IMR-90 (cell line): Measurements from ENCODE around the gene PRADC1. TPM values are rescaled to one million over a fixed set of nuclear protein-coding genes. Genes with fewer than 3 reads are reported as not detected.

Experiments used
- ATAC-seq: fragments of 200-7000 bp; cut with Tn5 transposase; 2 replicates; pipeline ENCODE4 v1.9.1; 2020; ENCODE audit warnings: low read depth, mild to moderate bottlenecking, moderate library complexity
- BruUV-seq: library from RNA; stranded (reverse); fragments of 400-500 nt; replicated peaks from 2 replicates; lab custom pipeline; 2021; lab: Mats Ljungman, UMichigan
- CTCF ChIA-PET: fragments of 300-600 bp; formaldehyde crosslinking; extraction: SDS; loops from one replicate; lab custom pipeline; 2021; ENCODE audit warnings: antibody characterized with exemption; lab: Yijun Ruan, JAX
- POLR2A ChIA-PET: fragments of 300-600 bp; sonication (Branson Sonifier 250); formaldehyde crosslinking; loops from one replicate; lab custom pipeline; 2022; ENCODE audit warnings: antibody characterized with exemption; ENCODE audit not compliant: unreplicated experiment; lab: Charles Lee
- DNase-seq: peaks from one replicate; pipeline ENCODE4 v3.0.0; 2013
- H2AFZ ChIP-seq: replicated peaks from 2 replicates; pipeline ENCODE3; 2013; ENCODE audit warnings: low read length, mild to moderate bottlenecking; ENCODE audit not compliant: poor library complexity
- H2AK5ac ChIP-seq: 2 replicates; pipeline ENCODE4 v1.6.1; 2013; ENCODE audit warnings: low read depth, low read length, inconsistent platforms
- H2AK9ac ChIP-seq: replicated peaks from 2 replicates; pipeline ENCODE3; 2013; ENCODE audit warnings: mild to moderate bottlenecking, low read depth, low read length, moderate library complexity; ENCODE audit not compliant: poor library complexity
- H2BK120ac ChIP-seq: 2 replicates; pipeline ENCODE4 v1.6.1; 2013; ENCODE audit warnings: low read depth, low read length, inconsistent platforms
- H2BK15ac ChIP-seq: 3 replicates; pipeline ENCODE4 v1.6.1; 2013; ENCODE audit warnings: low read depth, low read length, inconsistent platforms
- H2BK20ac ChIP-seq: 2 replicates; pipeline ENCODE4 v1.6.1; 2013; ENCODE audit warnings: low read depth, mild to moderate bottlenecking, inconsistent platforms, low read length, moderate library complexity
- H2BK5ac ChIP-seq: 2 replicates; pipeline ENCODE4 v1.6.1; 2013; ENCODE audit warnings: mild to moderate bottlenecking, low read depth, low read length, inconsistent platforms; ENCODE audit not compliant: poor library complexity, severe bottlenecking
- H3K14ac ChIP-seq: replicated peaks from 2 replicates; pipeline ENCODE4 v1.6.1; 2013; ENCODE audit warnings: low read depth, low read length, inconsistent platforms
- H3K18ac ChIP-seq: 2 replicates; pipeline ENCODE4 v1.6.1; 2013; ENCODE audit warnings: low read depth, low read length, control low read depth
- H3K23ac ChIP-seq: 2 replicates; pipeline ENCODE4 v1.6.1; 2013; ENCODE audit warnings: low read depth, low read length, inconsistent platforms
- H3K27ac ChIP-seq: 2 replicates; pipeline ENCODE4 v1.5.1; 2013; ENCODE audit warnings: mild to moderate bottlenecking, control low read depth, low read length; ENCODE audit not compliant: insufficient read depth
- H3K27me3 ChIP-seq: 2 replicates; pipeline ENCODE4 v1.6.1; 2013; ENCODE audit warnings: low read length; ENCODE audit not compliant: control insufficient read depth, insufficient read depth
- H3K36me3 ChIP-seq: 2 replicates; pipeline ENCODE4 v1.6.1; 2013; ENCODE audit warnings: low read length, mixed read lengths; ENCODE audit not compliant: control insufficient read depth, insufficient read depth
- H3K4ac ChIP-seq: 2 replicates; pipeline ENCODE4 v1.6.1; 2013; ENCODE audit warnings: low read depth, low read length, inconsistent platforms
- H3K4me1 ChIP-seq: 2 replicates; pipeline ENCODE4 v1.6.1; 2013; ENCODE audit warnings: low read length, mixed read lengths; ENCODE audit not compliant: control insufficient read depth, insufficient read depth
- H3K4me2 ChIP-seq: 2 replicates; pipeline ENCODE4 v1.6.1; 2013; ENCODE audit warnings: low read depth, mild to moderate bottlenecking, control low read depth, low read length, moderate library complexity
- H3K4me3 ChIP-seq: 2 replicates; pipeline ENCODE4 v1.5.1; 2013; ENCODE audit warnings: low read depth, mild to moderate bottlenecking, control low read depth, low read length, moderate library complexity; ENCODE audit not compliant: insufficient read depth
- H3K56ac ChIP-seq: 2 replicates; pipeline ENCODE4 v1.6.1; 2013; ENCODE audit warnings: low read length, inconsistent platforms; ENCODE audit not compliant: insufficient read depth; ENCODE audit errors: extremely low read depth
- H3K79me1 ChIP-seq, 2 experiments: 2 replicates each; pipeline ENCODE4 v1.6.1; 2013; ENCODE audit warnings: low read length in 2 of 2, inconsistent platforms in 1 of 2, low read depth in 1 of 2
- H3K9ac ChIP-seq: 2 replicates; pipeline ENCODE4 v1.6.1; 2013; ENCODE audit warnings: low read depth, low read length, control low read depth
- H3K9me1 ChIP-seq: 2 replicates; pipeline ENCODE4 v1.6.1; 2013; ENCODE audit warnings: low read length, inconsistent platforms; ENCODE audit not compliant: insufficient read depth
- H3K9me3 ChIP-seq: 2 replicates; pipeline ENCODE4 v1.6.1; 2013; ENCODE audit warnings: low read length; ENCODE audit not compliant: control insufficient read depth, insufficient read depth
- H4K20me1 ChIP-seq: 2 replicates; pipeline ENCODE4 v1.6.1; 2013; ENCODE audit warnings: low read length, inconsistent platforms; ENCODE audit not compliant: insufficient read depth
- H4K5ac ChIP-seq: 2 replicates; pipeline ENCODE4 v1.6.1; 2013; ENCODE audit warnings: mild to moderate bottlenecking, low read depth, low read length, control low read depth
- H4K8ac ChIP-seq, 2 experiments: 2 replicates each; pipeline ENCODE4 v1.6.1; 2013; ENCODE audit warnings: low read depth in 2 of 2, low read length in 2 of 2, control low read depth in 1 of 2, inconsistent platforms in 1 of 2
- H4K91ac ChIP-seq: 2 replicates; pipeline ENCODE4 v1.6.1; 2013; ENCODE audit warnings: low read depth, low read length, inconsistent platforms; ENCODE audit not compliant: insufficient read depth
- BHLHE40 ChIP-seq: fragments of 150-350 bp; IDR thresholded peaks from 2 replicates; pipeline ENCODE4 v1.6.1; 2016; ENCODE audit warnings: mild to moderate bottlenecking, low read depth, low read length
- CEBPB ChIP-seq: IDR thresholded peaks from 2 replicates; pipeline ENCODE4 v1.6.1; 2012; ENCODE audit warnings: low read depth, low read length, improper control_type of control experiment
- CHD1 ChIP-seq: IDR thresholded peaks from 2 replicates; pipeline ENCODE4 v1.6.1; 2012; ENCODE audit warnings: low read depth, low read length, improper control_type of control experiment
- ELK1 ChIP-seq: fragments of 150-350 bp; IDR thresholded peaks from 2 replicates; pipeline ENCODE4 v1.6.1; 2016; ENCODE audit warnings: low read depth, mild to moderate bottlenecking, low read length, moderate library complexity, borderline replicate concordance
- FOS ChIP-seq: fragments of 150-350 bp; IDR thresholded peaks from 2 replicates; pipeline ENCODE4 v1.6.1; 2016; ENCODE audit warnings: low read depth, low read length
- MAZ ChIP-seq: IDR thresholded peaks from 2 replicates; pipeline ENCODE4 v1.6.1; 2012; ENCODE audit warnings: low read depth, mild to moderate bottlenecking, low read length, improper control_type of control experiment, moderate library complexity, borderline replicate concordance
- MXI1 ChIP-seq: IDR thresholded peaks from 2 replicates; pipeline ENCODE4 v1.6.1; 2012; ENCODE audit warnings: low read depth, mild to moderate bottlenecking, low read length, moderate library complexity, borderline replicate concordance
- NFE2L2 ChIP-seq: fragments of 150-350 bp; IDR thresholded peaks from 2 replicates; pipeline ENCODE4 v1.6.1; 2016; ENCODE audit warnings: low read depth, mild to moderate bottlenecking, low read length
- POLR2A ChIP-seq: IDR thresholded peaks from 2 replicates; pipeline ENCODE4 v1.6.1; 2012; ENCODE audit warnings: mild to moderate bottlenecking, low read depth, low read length
- RAD21 ChIP-seq: IDR thresholded peaks from 2 replicates; pipeline ENCODE4 v1.6.1; 2012; ENCODE audit warnings: low read length, improper control_type of control experiment
- RFX5 ChIP-seq: IDR thresholded peaks from 2 replicates; pipeline ENCODE4 v1.8.0; 2012; ENCODE audit warnings: low read depth, mild to moderate bottlenecking, low read length, moderate library complexity
- WGBS, 2 experiments: methylation state at CpG; one replicate each; pipeline versions ENCODE4 v1.1.5 to v1.1.7; 2013; ENCODE audit warnings: missing lambda C conversion rate in 2 of 2; ENCODE audit not compliant: insufficient read length in 1 of 2; ENCODE audit errors: extremely low coverage in 2 of 2; 5-methylcytosine and 5-hydroxymethylcytosine counted together
- dilution Hi-C: fragments of 300-500 bp; cut with HindIII; formaldehyde crosslinking; loops from one replicate; pipeline ENCODE4 v1.14.3; 2018; ENCODE audit warnings: low sequenced_read_pairs; ENCODE audit not compliant: unreplicated experiment
- in situ Hi-C: fragments of 300-500 bp; cut with MboI; formaldehyde crosslinking; loops from 3 replicates; pipeline ENCODE4 v1.14.3; 2019; ENCODE audit warnings: low sequenced_read_pairs, inconsistent platforms, mixed read lengths
- intact Hi-C: fragments of 100-400 bp; cut with micrococcal nuclease; formaldehyde crosslinking; loops from 2 replicates; pipeline ENCODE4 v1.10.0; 2022
- polyA plus RNA-seq, 3 experiments: library from polyadenylated mRNA; depleted of rRNA; stranded (reverse); fragments of >200 nt; gene quantifications; 2 replicates each; pipeline ENCODE4 v1.2.3, GENCODE V29; 2012; ENCODE audit warnings: low replicate concordance in 1 of 3
- total RNA-seq: library from RNA; depleted of rRNA; stranded (reverse); fragments of >200 nt; gene quantifications from 2 replicates; pipeline ENCODE4 v1.2.3, GENCODE V29; 2012

PRADC1 gene
- total and polyA plus RNA-seq, 2 of the 4 experiments (the other 2 are of a cell fraction) = 13.1 to 18.4 TPM

GRCh38 chr2:73238976-73239375 lies 5.9 kb upstream of the PRADC1 start:
- H3K4me2 ChIP-seq = no peak overlapping the region
- no peak overlapping the region for H3K27ac ChIP-seq
- ATAC-seq (no peak), DNase-seq (no peak)
- TF ChIP-seq MAZ (no peak), CHD1 (no peak), NFE2L2 (no peak), ELK1 (no peak), CEBPB (no peak), FOS (no peak), POLR2A (no peak), MXI1 (no peak), RFX5 (no peak), RAD21 (no peak), BHLHE40 (no peak)
- no peak overlapping the region for H3K18ac ChIP-seq
- no TSS peak for BruUV-seq
- no peak overlapping the region for H3K14ac ChIP-seq
- H2BK20ac ChIP-seq = no peak overlapping the region
- no peak overlapping the region for H2BK15ac ChIP-seq
- no peak overlapping the region for H3K4me3 ChIP-seq
- no peak overlapping the region for H2AFZ ChIP-seq
- dilution Hi-C loops (no loop called here), intact Hi-C loops (no loop called here), in situ Hi-C loops (no loop called here)
- ChIA-PET CTCF (no interaction called here), POLR2A (no interaction called here)
- H3K79me1 ChIP-seq = peaks cover 27 to 70% of the 10 kb centered on the region in 2 experiments
- H4K8ac ChIP-seq = no peak overlapping the region
- H3K23ac ChIP-seq = no peak overlapping the region
- no peaks in the 10 kb centered on the region for H3K9me3 ChIP-seq
- H3K9me1 ChIP-seq = peaks cover 10% of the 10 kb centered on the region
- peaks cover 3% of the 10 kb centered on the region for H3K4me1 ChIP-seq
- H2BK5ac ChIP-seq = no peak overlapping the region
- no peak overlapping the region for H2AK5ac ChIP-seq
- 100% methylated on average over 1 of the region's 1 CpG; no CpG with 5 or more reads in 1 of the 2 experiments for WGBS, 2 experiments
- H3K27me3 ChIP-seq = no peaks in the 10 kb centered on the region
- no peak overlapping the region for H3K9ac ChIP-seq
- peaks cover 74% of the 10 kb centered on the region for H4K20me1 ChIP-seq
- H3K56ac ChIP-seq = no peak overlapping the region
- H2AK9ac ChIP-seq = no peak overlapping the region
- no peak overlapping the region for H4K5ac ChIP-seq
- H4K91ac ChIP-seq = no peak overlapping the region
- H3K4ac ChIP-seq = no peak overlapping the region
- H2BK120ac ChIP-seq = no peak overlapping the region
- H3K36me3 ChIP-seq = peaks cover 25% of the 10 kb centered on the region
